WTC11 (cell line): Measurements from ENCODE around the gene MGMT. TPM values are rescaled to one million over a fixed set of nuclear protein-coding genes. Genes with fewer than 3 reads are reported as not detected.

ENCODE experiments used
- ATAC-seq: fragments of 200-7000 bp; cut with Tn5 transposase; 2 replicates; pipeline ENCODE4 v1.10.0; 2021; ENCODE audit warnings: mild to moderate bottlenecking, moderate library complexity
- CTCF ChIA-PET: fragments of 300-600 bp; sonication (Branson Sonifier 250); formaldehyde crosslinking; loops from one replicate; lab custom pipeline; 2021; ENCODE audit warnings: antibody characterized with exemption; lab: Charles Lee
- POLR2A ChIA-PET: fragments of 350-600 bp; sonication (Branson Sonifier 250); formaldehyde crosslinking; loops from one replicate; lab custom pipeline; 2021; ENCODE audit warnings: antibody characterized with exemption; lab: Charles Lee
- DNase-seq: peaks from one replicate; pipeline ENCODE4 v3.0.0; 2021; ENCODE audit warnings: low spot score
- H3K27ac Mint-ChIP-seq: 2 replicates; pipeline ENCODE4 v1.8.0; 2021; ENCODE audit warnings: mixed read lengths
- H3K27me3 Mint-ChIP-seq: 2 replicates; pipeline ENCODE4 v1.8.0; 2021; ENCODE audit warnings: low read depth, mild to moderate bottlenecking, moderate library complexity, mixed read lengths
- H3K36me3 Mint-ChIP-seq: 2 replicates; pipeline ENCODE4 v1.8.0; 2021; ENCODE audit warnings: mixed read lengths
- H3K4me1 Mint-ChIP-seq: 2 replicates; pipeline ENCODE4 v1.8.0; 2022; ENCODE audit warnings: mixed read lengths
- H3K4me3 Mint-ChIP-seq: 2 replicates; pipeline ENCODE4 v1.8.0; 2021; ENCODE audit warnings: mild to moderate bottlenecking, moderate library complexity, mixed read lengths
- H3K9me3 Mint-ChIP-seq: 2 replicates; pipeline ENCODE4 v1.8.0; 2021; ENCODE audit warnings: mixed read lengths
- FOXK1 ChIP-seq: sonication (generic); formaldehyde crosslinking; IDR thresholded peaks from 2 replicates; pipeline ENCODE4 v1.8.0; 2022; ENCODE audit warnings: mild to moderate bottlenecking, moderate library complexity, missing genetic modification reagents
- GABPB1 ChIP-seq: sonication (generic); formaldehyde crosslinking; IDR thresholded peaks from 2 replicates; pipeline ENCODE4 v1.8.1; 2023; ENCODE audit warnings: mild to moderate bottlenecking, missing genetic modification reagents
- GRHL2 ChIP-seq: fragments of 250-450 bp; sonication (Bioruptor Pico); IDR thresholded peaks from 2 replicates; pipeline ENCODE4 v1.8.0; 2022; ENCODE audit warnings: mild to moderate bottlenecking, moderate library complexity; ENCODE audit not compliant: insufficient replicate concordance, severe bottlenecking
- HMGA2 ChIP-seq: fragments of 250-450 bp; sonication (Bioruptor Pico); IDR thresholded peaks from 2 replicates; pipeline ENCODE4 v1.4.0; 2021; ENCODE audit warnings: mild to moderate bottlenecking, moderate library complexity
- JAZF1 ChIP-seq: fragments of 250-450 bp; sonication (Bioruptor Pico); IDR thresholded peaks from 2 replicates; pipeline ENCODE4 v1.9.0; 2021; ENCODE audit warnings: moderate library complexity, mild to moderate bottlenecking, inconsistent platforms
- MYBL2 ChIP-seq: sonication (generic); formaldehyde crosslinking; IDR thresholded peaks from 2 replicates; pipeline ENCODE4 v1.8.1; 2023; ENCODE audit warnings: mild to moderate bottlenecking, moderate library complexity, missing genetic modification reagents
- NFE2L1 ChIP-seq: sonication (generic); formaldehyde crosslinking; IDR thresholded peaks from 2 replicates; pipeline ENCODE4 v1.8.1; 2023; ENCODE audit warnings: missing genetic modification reagents
- NR2C2 ChIP-seq: sonication (generic); formaldehyde crosslinking; IDR thresholded peaks from 2 replicates; pipeline ENCODE4 v1.8.0; 2022; ENCODE audit warnings: mild to moderate bottlenecking, missing genetic modification reagents
- RELA ChIP-seq: sonication (generic); formaldehyde crosslinking; IDR thresholded peaks from 2 replicates; pipeline ENCODE4 v1.8.1; 2022; ENCODE audit warnings: missing genetic modification reagents, mild to moderate bottlenecking, borderline replicate concordance
- SOX15 ChIP-seq: fragments of 250-450 bp; sonication (Bioruptor Pico); IDR thresholded peaks from 2 replicates; pipeline ENCODE4 v1.9.0; 2021; ENCODE audit warnings: mild to moderate bottlenecking
- TCF7 ChIP-seq: sonication (generic); formaldehyde crosslinking; IDR thresholded peaks from 2 replicates; pipeline ENCODE4 v1.8.0; 2022; ENCODE audit warnings: mild to moderate bottlenecking, low read depth, missing genetic modification reagents, moderate library complexity
- TEAD1 ChIP-seq: sonication (generic); formaldehyde crosslinking; IDR thresholded peaks from 2 replicates; pipeline ENCODE4 v1.8.0; 2022; ENCODE audit warnings: mild to moderate bottlenecking, missing genetic modification reagents
- ZBTB21 ChIP-seq: sonication (generic); formaldehyde crosslinking; IDR thresholded peaks from 2 replicates; pipeline ENCODE4 v1.8.1; 2023; ENCODE audit warnings: mild to moderate bottlenecking, missing genetic modification reagents, borderline replicate concordance
- ZNF138 ChIP-seq: sonication (generic); formaldehyde crosslinking; conservative IDR thresholded peaks from 2 replicates; pipeline ENCODE4 v1.8.1; 2022; ENCODE audit warnings: mild to moderate bottlenecking, moderate library complexity, missing genetic modification reagents
- total RNA-seq: library from RNA; stranded (reverse); gene quantifications from 3 replicates; pipeline ENCODE4 v1.2.3, GENCODE V29; 2021
- TF ChIP-seq, protein P1 (sequence below): fragments of 250-450 bp; sonication (Bioruptor Pico); IDR thresholded peaks from 2 replicates; pipeline ENCODE4 v2.1.2; 2022; ENCODE audit warnings: mild to moderate bottlenecking, moderate library complexity
- TF ChIP-seq, protein P2 (sequence below): sonication (generic); formaldehyde crosslinking; IDR thresholded peaks from 2 replicates; pipeline ENCODE4 v1.8.0; 2023; ENCODE audit warnings: mild to moderate bottlenecking, missing genetic modification reagents
- TF ChIP-seq, protein P3 (sequence below): fragments of 250-450 bp; sonication (Bioruptor Pico); IDR thresholded peaks from 2 replicates; pipeline ENCODE4 v1.9.0; 2021; ENCODE audit warnings: mild to moderate bottlenecking, borderline replicate concordance
- TF ChIP-seq, protein P4 (sequence below): sonication (generic); formaldehyde crosslinking; IDR thresholded peaks from 2 replicates; pipeline ENCODE4 v1.8.1; 2023; ENCODE audit warnings: mild to moderate bottlenecking, missing genetic modification reagents
- TF ChIP-seq, protein P5 (sequence below): fragments of 250-450 bp; sonication (Bioruptor Pico); IDR thresholded peaks from 2 replicates; pipeline ENCODE4 v1.9.0; 2021; ENCODE audit warnings: moderate library complexity, mild to moderate bottlenecking, inconsistent platforms, borderline replicate concordance
- TF ChIP-seq, protein P6 (sequence below): sonication (generic); formaldehyde crosslinking; IDR thresholded peaks from 2 replicates; pipeline ENCODE4 v1.8.1; 2023; ENCODE audit warnings: mild to moderate bottlenecking, missing genetic modification reagents

Gene MGMT
- total RNA-seq, 1 experiment from 2014 or later: 11.8 TPM

DNA sequence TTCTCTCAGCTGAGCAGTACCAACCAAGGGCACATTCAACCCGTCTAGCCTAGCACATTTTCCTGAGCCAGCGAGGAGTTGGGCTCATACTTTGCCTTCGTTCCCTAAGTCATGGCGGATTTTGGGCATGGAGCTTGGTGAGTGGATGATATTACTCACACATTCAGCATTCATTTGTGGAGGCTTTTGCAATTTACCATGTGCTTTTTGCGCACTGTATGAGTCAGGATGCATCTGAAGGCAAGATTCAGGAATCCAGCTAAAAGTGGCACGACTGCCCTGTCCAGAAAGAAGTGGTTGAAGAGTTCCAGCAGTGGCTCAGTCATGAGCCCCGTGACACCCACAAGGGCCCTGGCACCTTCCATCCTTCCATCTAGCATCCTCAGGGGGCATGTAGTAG lies 24.2 kb upstream of the MGMT start (continued):
- TF ChIP-seq, protein P1, sequence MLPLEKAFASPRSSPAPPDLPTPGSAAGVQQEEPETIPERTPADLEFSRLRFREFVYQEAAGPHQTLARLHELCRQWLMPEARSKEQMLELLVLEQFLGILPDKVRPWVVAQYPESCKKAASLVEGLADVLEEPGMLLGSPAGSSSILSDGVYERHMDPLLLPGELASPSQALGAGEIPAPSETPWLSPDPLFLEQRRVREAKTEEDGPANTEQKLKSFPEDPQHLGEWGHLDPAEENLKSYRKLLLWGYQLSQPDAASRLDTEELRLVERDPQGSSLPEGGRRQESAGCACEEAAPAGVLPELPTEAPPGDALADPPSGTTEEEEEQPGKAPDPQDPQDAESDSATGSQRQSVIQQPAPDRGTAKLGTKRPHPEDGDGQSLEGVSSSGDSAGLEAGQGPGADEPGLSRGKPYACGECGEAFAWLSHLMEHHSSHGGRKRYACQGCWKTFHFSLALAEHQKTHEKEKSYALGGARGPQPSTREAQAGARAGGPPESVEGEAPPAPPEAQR (CRISPR knock-in tag): no peak
- no peak for TF ChIP-seq GABPB1 (CRISPR knock-in tag)
- TF ChIP-seq HMGA2 (CRISPR knock-in tag): no peak
- TF ChIP-seq ZNF138 (CRISPR knock-in tag): no peak

DNA sequence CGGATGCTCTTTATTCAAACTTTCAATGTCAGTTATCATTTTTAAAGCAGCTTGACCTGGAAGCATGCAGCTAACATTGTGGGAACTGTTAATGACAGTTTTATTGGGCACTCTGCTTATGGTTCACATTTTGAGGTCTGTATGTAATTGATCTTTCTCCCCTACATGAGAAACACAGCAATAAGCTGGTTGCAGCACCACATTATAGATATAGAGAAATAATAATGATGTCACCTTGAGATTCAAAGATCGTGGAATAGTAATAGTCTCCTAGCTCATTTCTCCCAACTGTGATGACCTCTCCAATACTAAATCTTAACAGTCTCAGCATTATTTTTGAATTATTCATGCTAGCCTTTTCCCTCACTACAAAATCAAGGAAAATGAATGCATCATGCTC lies 22.7 kb upstream of the MGMT start:
- no peaks in the 10 kb centered on the region for H3K27me3 Mint-ChIP-seq
- no peak overlapping the region for H3K4me3 Mint-ChIP-seq
- POLR2A ChIA-PET: no interaction called here
- ATAC-seq: no peak
- H3K27ac Mint-ChIP-seq: no peak overlapping the region
- no peaks in the 10 kb centered on the region for H3K9me3 Mint-ChIP-seq
- H3K36me3 Mint-ChIP-seq: no peaks in the 10 kb centered on the region
- no peak for DNase-seq
- CTCF ChIA-PET: interaction anchor here (1.1 kb wide), 1 partner anchor 214 kb away, joined by 3 read pairs; no protein-coding TSS in a partner anchor
- TF ChIP-seq, protein P2, sequence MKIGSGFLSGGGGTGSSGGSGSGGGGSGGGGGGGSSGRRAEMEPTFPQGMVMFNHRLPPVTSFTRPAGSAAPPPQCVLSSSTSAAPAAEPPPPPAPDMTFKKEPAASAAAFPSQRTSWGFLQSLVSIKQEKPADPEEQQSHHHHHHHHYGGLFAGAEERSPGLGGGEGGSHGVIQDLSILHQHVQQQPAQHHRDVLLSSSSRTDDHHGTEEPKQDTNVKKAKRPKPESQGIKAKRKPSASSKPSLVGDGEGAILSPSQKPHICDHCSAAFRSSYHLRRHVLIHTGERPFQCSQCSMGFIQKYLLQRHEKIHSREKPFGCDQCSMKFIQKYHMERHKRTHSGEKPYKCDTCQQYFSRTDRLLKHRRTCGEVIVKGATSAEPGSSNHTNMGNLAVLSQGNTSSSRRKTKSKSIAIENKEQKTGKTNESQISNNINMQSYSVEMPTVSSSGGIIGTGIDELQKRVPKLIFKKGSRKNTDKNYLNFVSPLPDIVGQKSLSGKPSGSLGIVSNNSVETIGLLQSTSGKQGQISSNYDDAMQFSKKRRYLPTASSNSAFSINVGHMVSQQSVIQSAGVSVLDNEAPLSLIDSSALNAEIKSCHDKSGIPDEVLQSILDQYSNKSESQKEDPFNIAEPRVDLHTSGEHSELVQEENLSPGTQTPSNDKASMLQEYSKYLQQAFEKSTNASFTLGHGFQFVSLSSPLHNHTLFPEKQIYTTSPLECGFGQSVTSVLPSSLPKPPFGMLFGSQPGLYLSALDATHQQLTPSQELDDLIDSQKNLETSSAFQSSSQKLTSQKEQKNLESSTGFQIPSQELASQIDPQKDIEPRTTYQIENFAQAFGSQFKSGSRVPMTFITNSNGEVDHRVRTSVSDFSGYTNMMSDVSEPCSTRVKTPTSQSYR (CRISPR knock-in tag): no peak
- no peak for TF ChIP-seq GABPB1 (CRISPR knock-in tag)
- no peak for TF ChIP-seq JAZF1
- TF ChIP-seq ZBTB21 (CRISPR knock-in tag): no peak
- TF ChIP-seq MYBL2: no peak
- H3K4me1 Mint-ChIP-seq: peaks cover 25% of the 10 kb centered on the region

DNA sequence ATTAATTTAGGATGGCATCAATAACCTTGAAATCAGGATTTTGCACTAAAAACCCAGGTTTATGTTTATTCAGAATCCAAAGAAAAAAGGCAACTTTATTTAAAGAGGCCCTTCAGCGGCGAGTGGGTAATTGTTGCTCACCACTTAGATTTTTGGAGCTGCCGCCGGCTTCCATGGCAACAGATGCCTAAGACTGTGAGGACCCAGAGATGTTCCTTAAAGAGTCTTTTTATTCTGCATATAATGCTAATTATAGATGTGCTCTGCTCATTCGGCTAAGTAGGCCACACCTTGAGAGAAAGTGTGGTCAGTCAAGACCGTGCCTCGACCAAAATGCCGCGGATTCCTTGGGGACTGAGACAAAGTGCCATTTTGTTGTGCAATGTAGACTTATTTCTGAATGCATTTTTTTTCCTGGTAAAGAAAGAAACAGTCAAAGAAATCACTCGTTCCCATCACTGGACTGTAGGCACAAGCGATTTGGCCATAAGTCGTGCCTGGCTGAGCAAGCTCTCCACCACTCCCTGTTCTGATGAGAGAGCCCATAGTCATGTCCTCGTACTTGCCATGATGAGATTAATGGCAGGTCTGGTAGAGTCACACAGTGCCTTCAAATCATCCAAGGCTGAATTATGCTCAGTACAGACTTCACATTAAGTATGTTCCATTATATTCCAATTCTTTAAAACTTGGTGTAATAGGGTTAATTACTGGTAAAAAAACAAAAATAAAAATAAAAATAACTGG lies 21.4 kb upstream of the MGMT start:
- Mint-ChIP-seq H3K9me3 (no peaks in the 10 kb centered on the region), H3K36me3 (no peaks in the 10 kb centered on the region), H3K4me1 (peaks cover 25% of the 10 kb centered on the region), H3K27ac (no peak overlapping the region), H3K4me3 (no peak overlapping the region), H3K27me3 (no peaks in the 10 kb centered on the region)
- CTCF ChIA-PET: interaction anchor here (0.6 to 1.0 kb wide), 2 partner anchors 214 to 412 kb away, joined by 4 to 6 read pairs; no protein-coding TSS in a partner anchor
- ATAC-seq: no peak
- POLR2A ChIA-PET: interaction anchor here (0.7 kb wide), 1 partner anchor 157 kb away, joined by 3 read pairs; no protein-coding TSS in a partner anchor
- no peak for DNase-seq
- TF ChIP-seq, protein P3, sequence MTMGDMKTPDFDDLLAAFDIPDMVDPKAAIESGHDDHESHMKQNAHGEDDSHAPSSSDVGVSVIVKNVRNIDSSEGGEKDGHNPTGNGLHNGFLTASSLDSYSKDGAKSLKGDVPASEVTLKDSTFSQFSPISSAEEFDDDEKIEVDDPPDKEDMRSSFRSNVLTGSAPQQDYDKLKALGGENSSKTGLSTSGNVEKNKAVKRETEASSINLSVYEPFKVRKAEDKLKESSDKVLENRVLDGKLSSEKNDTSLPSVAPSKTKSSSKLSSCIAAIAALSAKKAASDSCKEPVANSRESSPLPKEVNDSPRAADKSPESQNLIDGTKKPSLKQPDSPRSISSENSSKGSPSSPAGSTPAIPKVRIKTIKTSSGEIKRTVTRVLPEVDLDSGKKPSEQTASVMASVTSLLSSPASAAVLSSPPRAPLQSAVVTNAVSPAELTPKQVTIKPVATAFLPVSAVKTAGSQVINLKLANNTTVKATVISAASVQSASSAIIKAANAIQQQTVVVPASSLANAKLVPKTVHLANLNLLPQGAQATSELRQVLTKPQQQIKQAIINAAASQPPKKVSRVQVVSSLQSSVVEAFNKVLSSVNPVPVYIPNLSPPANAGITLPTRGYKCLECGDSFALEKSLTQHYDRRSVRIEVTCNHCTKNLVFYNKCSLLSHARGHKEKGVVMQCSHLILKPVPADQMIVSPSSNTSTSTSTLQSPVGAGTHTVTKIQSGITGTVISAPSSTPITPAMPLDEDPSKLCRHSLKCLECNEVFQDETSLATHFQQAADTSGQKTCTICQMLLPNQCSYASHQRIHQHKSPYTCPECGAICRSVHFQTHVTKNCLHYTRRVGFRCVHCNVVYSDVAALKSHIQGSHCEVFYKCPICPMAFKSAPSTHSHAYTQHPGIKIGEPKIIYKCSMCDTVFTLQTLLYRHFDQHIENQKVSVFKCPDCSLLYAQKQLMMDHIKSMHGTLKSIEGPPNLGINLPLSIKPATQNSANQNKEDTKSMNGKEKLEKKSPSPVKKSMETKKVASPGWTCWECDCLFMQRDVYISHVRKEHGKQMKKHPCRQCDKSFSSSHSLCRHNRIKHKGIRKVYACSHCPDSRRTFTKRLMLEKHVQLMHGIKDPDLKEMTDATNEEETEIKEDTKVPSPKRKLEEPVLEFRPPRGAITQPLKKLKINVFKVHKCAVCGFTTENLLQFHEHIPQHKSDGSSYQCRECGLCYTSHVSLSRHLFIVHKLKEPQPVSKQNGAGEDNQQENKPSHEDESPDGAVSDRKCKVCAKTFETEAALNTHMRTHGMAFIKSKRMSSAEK (CRISPR knock-in tag): no peak
- TF ChIP-seq NR2C2 (CRISPR knock-in tag) (no peak), GRHL2 (no peak), SOX15 (no peak), FOXK1 (CRISPR knock-in tag) (no peak), RELA (CRISPR knock-in tag) (no peak), TEAD1 (no peak), TCF7 (no peak), NFE2L1 (CRISPR knock-in tag) (no peak)
- TF ChIP-seq, protein P4, sequence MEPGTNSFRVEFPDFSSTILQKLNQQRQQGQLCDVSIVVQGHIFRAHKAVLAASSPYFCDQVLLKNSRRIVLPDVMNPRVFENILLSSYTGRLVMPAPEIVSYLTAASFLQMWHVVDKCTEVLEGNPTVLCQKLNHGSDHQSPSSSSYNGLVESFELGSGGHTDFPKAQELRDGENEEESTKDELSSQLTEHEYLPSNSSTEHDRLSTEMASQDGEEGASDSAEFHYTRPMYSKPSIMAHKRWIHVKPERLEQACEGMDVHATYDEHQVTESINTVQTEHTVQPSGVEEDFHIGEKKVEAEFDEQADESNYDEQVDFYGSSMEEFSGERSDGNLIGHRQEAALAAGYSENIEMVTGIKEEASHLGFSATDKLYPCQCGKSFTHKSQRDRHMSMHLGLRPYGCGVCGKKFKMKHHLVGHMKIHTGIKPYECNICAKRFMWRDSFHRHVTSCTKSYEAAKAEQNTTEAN: no peak
- TF ChIP-seq, protein P5, sequence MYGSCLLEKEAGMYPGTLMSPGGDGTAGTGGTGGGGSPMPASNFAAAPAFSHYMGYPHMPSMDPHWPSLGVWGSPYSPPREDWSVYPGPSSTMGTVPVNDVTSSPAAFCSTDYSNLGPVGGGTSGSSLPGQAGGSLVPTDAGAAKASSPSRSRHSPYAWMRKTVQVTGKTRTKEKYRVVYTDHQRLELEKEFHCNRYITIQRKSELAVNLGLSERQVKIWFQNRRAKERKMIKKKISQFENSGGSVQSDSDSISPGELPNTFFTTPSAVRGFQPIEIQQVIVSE (CRISPR knock-in tag): no peak
- TF ChIP-seq, protein P6, sequence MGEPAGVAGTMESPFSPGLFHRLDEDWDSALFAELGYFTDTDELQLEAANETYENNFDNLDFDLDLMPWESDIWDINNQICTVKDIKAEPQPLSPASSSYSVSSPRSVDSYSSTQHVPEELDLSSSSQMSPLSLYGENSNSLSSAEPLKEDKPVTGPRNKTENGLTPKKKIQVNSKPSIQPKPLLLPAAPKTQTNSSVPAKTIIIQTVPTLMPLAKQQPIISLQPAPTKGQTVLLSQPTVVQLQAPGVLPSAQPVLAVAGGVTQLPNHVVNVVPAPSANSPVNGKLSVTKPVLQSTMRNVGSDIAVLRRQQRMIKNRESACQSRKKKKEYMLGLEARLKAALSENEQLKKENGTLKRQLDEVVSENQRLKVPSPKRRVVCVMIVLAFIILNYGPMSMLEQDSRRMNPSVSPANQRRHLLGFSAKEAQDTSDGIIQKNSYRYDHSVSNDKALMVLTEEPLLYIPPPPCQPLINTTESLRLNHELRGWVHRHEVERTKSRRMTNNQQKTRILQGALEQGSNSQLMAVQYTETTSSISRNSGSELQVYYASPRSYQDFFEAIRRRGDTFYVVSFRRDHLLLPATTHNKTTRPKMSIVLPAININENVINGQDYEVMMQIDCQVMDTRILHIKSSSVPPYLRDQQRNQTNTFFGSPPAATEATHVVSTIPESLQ (CRISPR knock-in tag): no peak
